CD14-positive monocyte (primary cell): Measurements from ENCODE around the gene CHST11. TPM values are rescaled to one million over a fixed set of nuclear protein-coding genes. Genes with fewer than 3 reads are reported as not detected.

Experiments
- DNase-seq, 3 donors: peaks; one replicate each; pipeline ENCODE4 v3.0.0-alpha.2; 2011 to 2022
- H2AFZ ChIP-seq: 2 replicates; pipeline ENCODE4 v1.6.0; 2012; ENCODE audit warnings: mild to moderate bottlenecking, low read depth, low read length, inconsistent platforms; ENCODE audit not compliant: insufficient read depth, poor library complexity, severe bottlenecking
- H3K27ac ChIP-seq, 2 donors: 1 replicate in 1 of 2; 2 replicates in 1 of 2; pipeline ENCODE4 v1.5.1; 2012 to 2013; ENCODE audit warnings: low read length in 2 of 2, control low read depth in 1 of 2, inconsistent platforms in 1 of 2, low read depth in 1 of 2, mild to moderate bottlenecking in 1 of 2
- H3K27me3 ChIP-seq, 2 donors: one replicate each; pipeline versions ENCODE4 v1.6.0 to v1.6.1; 2011 to 2013; ENCODE audit warnings: low read length in 2 of 2; ENCODE audit not compliant: control insufficient read depth in 2 of 2, insufficient read depth in 2 of 2
- H3K36me3 ChIP-seq, 2 donors: replicated peaks in 1 of 2; 1 replicate in 1 of 2; 2 replicates in 1 of 2; pipeline versions ENCODE4 v1.5.1 to v1.6.1; 2012 to 2013; ENCODE audit warnings: low read length in 2 of 2, control low read depth in 1 of 2, inconsistent platforms in 1 of 2, mild to moderate bottlenecking in 1 of 2; ENCODE audit not compliant: insufficient read depth in 2 of 2, control insufficient read depth in 1 of 2
- H3K4me1 ChIP-seq, 2 donors: 1 replicate in 1 of 2; 2 replicates in 1 of 2; pipeline versions ENCODE4 v1.5.1 to v1.6.1; 2012 to 2013; ENCODE audit warnings: low read length in 2 of 2, control low read depth in 1 of 2, inconsistent platforms in 1 of 2, mild to moderate bottlenecking in 1 of 2, moderate library complexity in 1 of 2; ENCODE audit not compliant: insufficient read depth in 2 of 2, control insufficient read depth in 1 of 2
- H3K4me2 ChIP-seq: replicated peaks from 2 replicates; pipeline ENCODE3; 2012; ENCODE audit warnings: low read length, moderate library complexity, mild to moderate bottlenecking; ENCODE audit not compliant: poor library complexity, severe bottlenecking; ENCODE audit errors: extremely low read depth
- H3K4me3 ChIP-seq, 3 experiments: fragments of 200-600 bp in 1 of 3; sonication (generic) in 1 of 3; replicated peaks in 1 of 3; 1 replicate in 2 of 3; 2 replicates in 1 of 3; pipeline ENCODE4 v1.5.1; 2011 to 2013; ENCODE audit warnings: low read length in 3 of 3, mild to moderate bottlenecking in 3 of 3, control low read depth in 2 of 3, low read depth in 2 of 3, inconsistent platforms in 1 of 3, moderate library complexity in 1 of 3
- H3K79me2 ChIP-seq: 2 replicates; pipeline ENCODE4 v1.6.0; 2012; ENCODE audit warnings: mild to moderate bottlenecking, control low read depth, inconsistent platforms, low read length, moderate library complexity; ENCODE audit not compliant: insufficient read depth
- H3K9ac ChIP-seq: 2 replicates; pipeline ENCODE4 v1.6.0; 2017; ENCODE audit warnings: low read length, mild to moderate bottlenecking; ENCODE audit not compliant: insufficient read depth, poor library complexity, severe bottlenecking
- H3K9me3 ChIP-seq, 2 donors: replicated peaks in 1 of 2; 1 replicate in 1 of 2; 2 replicates in 1 of 2; pipeline versions ENCODE4 v1.5.1 to v1.6.1; 2012 to 2013; ENCODE audit warnings: low read length in 2 of 2, control low read depth in 1 of 2; ENCODE audit not compliant: control insufficient read depth in 1 of 2, insufficient read depth in 1 of 2
- H4K20me1 ChIP-seq: 2 replicates; pipeline ENCODE4 v1.6.0; 2012; ENCODE audit warnings: mild to moderate bottlenecking, low read length, control low read depth, moderate library complexity; ENCODE audit not compliant: insufficient read depth
- H3K27ac Mint-ChIP-seq, 7 donors: one replicate each; pipeline ENCODE4 v1.8.0; 2020; ENCODE audit warnings: mild to moderate bottlenecking in 7 of 7, mixed read lengths in 7 of 7, moderate library complexity in 6 of 7, inconsistent platforms in 2 of 7
- H3K27me3 Mint-ChIP-seq, 3 donors: one replicate each; pipeline ENCODE4 v1.8.0; 2021 to 2022; ENCODE audit warnings: low read depth in 3 of 3, mild to moderate bottlenecking in 3 of 3, mixed read lengths in 3 of 3, moderate library complexity in 3 of 3, inconsistent platforms in 1 of 3
- H3K36me3 Mint-ChIP-seq, 2 donors: one replicate each; pipeline ENCODE4 v1.8.0; 2020; ENCODE audit warnings: mixed read lengths in 2 of 2, inconsistent platforms in 1 of 2, mild to moderate bottlenecking in 1 of 2
- H3K4me1 Mint-ChIP-seq: one replicate; pipeline ENCODE4 v1.8.0; 2020; ENCODE audit warnings: mild to moderate bottlenecking, mixed read lengths
- H3K4me3 Mint-ChIP-seq, 2 donors: one replicate each; pipeline ENCODE4 v1.8.0; 2020; ENCODE audit warnings: mild to moderate bottlenecking in 2 of 2, mixed read lengths in 2 of 2, moderate library complexity in 1 of 2
- H3K9me3 Mint-ChIP-seq, 7 donors: one replicate each; pipeline ENCODE4 v1.8.0; 2020 to 2022; ENCODE audit warnings: mixed read lengths in 7 of 7, mild to moderate bottlenecking in 6 of 7, moderate library complexity in 6 of 7, inconsistent platforms in 2 of 7
- WGBS: methylation state at CpG from one replicate; pipeline ENCODE4 v1.1.5; 2013; ENCODE audit warnings: missing lambda C conversion rate; ENCODE audit not compliant: insufficient coverage; 5-methylcytosine and 5-hydroxymethylcytosine counted together
- intact Hi-C, 2 donors: fragments of 100-400 bp; cut with micrococcal nuclease; formaldehyde crosslinking; loops; one replicate each; pipeline versions ENCODE4 v1.15.0 to v1.15.1; 2023
- polyA plus RNA-seq, 3 donors: library from polyadenylated mRNA; depleted of rRNA in 1 of 3; unstranded in 2 of 3; stranded (reverse) in 1 of 3; fragments of 300-500 nt in 2 of 3; fragments of >200 nt in 1 of 3; fragmentation: Illumina TruSeq in 2 of 3; gene quantifications; 1 replicate in 2 of 3; 2 replicates in 1 of 3; pipeline ENCODE4 v1.2.3, GENCODE V29; 2012 to 2021
- TF ChIP-seq, protein P1 (sequence below): fragments of 200-600 bp; IDR thresholded peaks from one replicate; pipeline ENCODE4 v1.8.0; 2022; ENCODE audit warnings: antibody characterized with exemption, mild to moderate bottlenecking

Gene CHST11
- polyA plus RNA-seq, 3 donors = 44.4 to 66.6 (median 48.4) TPM

DNA sequence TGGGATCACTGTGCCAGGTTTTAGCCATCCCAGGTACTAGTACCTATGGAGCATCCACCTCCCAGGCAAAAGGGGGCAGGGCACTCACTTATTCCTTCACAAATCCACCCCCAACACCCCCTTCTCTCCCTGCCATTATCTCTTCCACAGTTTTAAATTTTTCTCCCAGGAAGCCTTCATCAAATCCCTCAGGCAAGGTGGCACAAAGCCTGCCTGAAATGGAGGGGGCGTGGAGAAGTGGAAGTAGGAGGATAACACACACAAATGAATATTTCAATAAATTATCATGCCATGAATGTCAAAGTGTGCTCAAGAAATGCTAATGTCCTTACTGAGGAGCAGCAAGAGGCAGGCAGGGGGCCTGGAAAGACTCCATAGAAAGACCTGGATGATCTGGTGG lies 4.7 kb upstream of the CHST11 start:
- H3K36me3 Mint-ChIP-seq = no peaks in the 10 kb centered on the region
- H3K27me3 Mint-ChIP-seq = peaks cover 0 to 5% (median 4%) of the 10 kb centered on the region in 3 donors
- H3K27ac ChIP-seq = no peak overlapping the region
- H3K4me2 ChIP-seq = no peak overlapping the region
- H3K4me1 Mint-ChIP-seq = peaks cover 10% of the 10 kb centered on the region
- no peak for DNase-seq
- no CpG with 5 or more reads among the region's 1 CpG for WGBS
- H3K4me3 Mint-ChIP-seq = no peak overlapping the region
- H3K27ac Mint-ChIP-seq = no peak overlapping the region
- peaks cover 2 to 17% (median 9%) of the 10 kb centered on the region in 7 donors for H3K9me3 Mint-ChIP-seq
- peaks cover 2% of the 10 kb centered on the region for H4K20me1 ChIP-seq
- no peak overlapping the region for H3K9ac ChIP-seq
- no peaks in the 10 kb centered on the region for H3K27me3 ChIP-seq
- intact Hi-C loops = loop anchor here in 1 of 2 donors (10.0 kb wide), 1 partner anchor 223 kb away; no protein-coding TSS in a partner anchor
- no peak overlapping the region for H3K4me3 ChIP-seq
- H3K9me3 ChIP-seq = no peaks in the 10 kb centered on the region
- peaks cover 10% of the 10 kb centered on the region for H3K79me2 ChIP-seq
- no peaks in the 10 kb centered on the region for H3K36me3 ChIP-seq
- TF ChIP-seq, protein P1, sequence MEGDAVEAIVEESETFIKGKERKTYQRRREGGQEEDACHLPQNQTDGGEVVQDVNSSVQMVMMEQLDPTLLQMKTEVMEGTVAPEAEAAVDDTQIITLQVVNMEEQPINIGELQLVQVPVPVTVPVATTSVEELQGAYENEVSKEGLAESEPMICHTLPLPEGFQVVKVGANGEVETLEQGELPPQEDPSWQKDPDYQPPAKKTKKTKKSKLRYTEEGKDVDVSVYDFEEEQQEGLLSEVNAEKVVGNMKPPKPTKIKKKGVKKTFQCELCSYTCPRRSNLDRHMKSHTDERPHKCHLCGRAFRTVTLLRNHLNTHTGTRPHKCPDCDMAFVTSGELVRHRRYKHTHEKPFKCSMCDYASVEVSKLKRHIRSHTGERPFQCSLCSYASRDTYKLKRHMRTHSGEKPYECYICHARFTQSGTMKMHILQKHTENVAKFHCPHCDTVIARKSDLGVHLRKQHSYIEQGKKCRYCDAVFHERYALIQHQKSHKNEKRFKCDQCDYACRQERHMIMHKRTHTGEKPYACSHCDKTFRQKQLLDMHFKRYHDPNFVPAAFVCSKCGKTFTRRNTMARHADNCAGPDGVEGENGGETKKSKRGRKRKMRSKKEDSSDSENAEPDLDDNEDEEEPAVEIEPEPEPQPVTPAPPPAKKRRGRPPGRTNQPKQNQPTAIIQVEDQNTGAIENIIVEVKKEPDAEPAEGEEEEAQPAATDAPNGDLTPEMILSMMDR = no peak
- H2AFZ ChIP-seq = no peak overlapping the region
- peaks cover 5 to 6% of the 10 kb centered on the region in 2 donors for H3K4me1 ChIP-seq

DNA sequence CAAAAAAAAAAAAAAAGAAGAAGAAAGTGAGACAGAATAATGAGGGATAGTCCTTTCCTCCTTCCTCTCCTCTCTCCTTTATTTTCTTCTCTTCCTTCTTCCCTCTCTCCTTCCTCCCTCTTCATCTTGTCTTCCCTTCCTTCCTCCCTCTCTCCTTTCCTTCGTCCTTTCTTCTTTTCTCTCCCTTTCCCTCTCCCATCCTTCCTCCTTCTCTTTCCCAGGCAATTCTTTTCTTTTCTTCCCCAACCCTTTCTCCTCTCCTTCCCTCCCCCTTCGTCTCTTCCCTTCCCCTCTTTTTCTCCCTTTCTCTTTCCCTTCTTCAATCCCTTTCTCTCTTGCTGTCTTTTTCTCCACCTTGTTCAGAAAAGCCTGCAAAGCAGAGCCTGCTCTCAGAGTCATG lies 3.6 kb upstream of the CHST11 start:
- Histone ChIP-seq H3K9me3 (no peaks in the 10 kb centered on the region), H3K4me2 (no peak overlapping the region), H3K36me3 (no peaks in the 10 kb centered on the region), H3K79me2 (peaks cover 20% of the 10 kb centered on the region), H4K20me1 (peaks cover 13% of the 10 kb centered on the region), H3K9ac (no peak overlapping the region), H3K27ac (no peak overlapping the region), H3K4me1 (peaks cover 5 to 6% of the 10 kb centered on the region in 2 donors), H2AFZ (no peak overlapping the region), H3K27me3 (no peaks in the 10 kb centered on the region), H3K4me3 (no peak overlapping the region)
- Mint-ChIP-seq H3K4me1 (peaks cover 10% of the 10 kb centered on the region), H3K4me3 (no peak overlapping the region), H3K9me3 (peaks cover 0 to 9% (median 2%) of the 10 kb centered on the region in 7 donors), H3K27ac (peak overlapping the region in 1 of 7 donors; percentile 6), H3K36me3 (no peaks in the 10 kb centered on the region), H3K27me3 (peaks cover 0 to 3% (median 2%) of the 10 kb centered on the region in 3 donors)
- TF ChIP-seq, protein P1 = no peak
- DNase-seq = no peak
- WGBS = 79% methylated on average over 2 of the region's 2 CpGs
- intact Hi-C loops = loop anchor here in 1 of 2 donors (10.0 kb wide), 1 partner anchor 222 kb away; no protein-coding TSS in a partner anchor
